GM19438 (cell line): ENCODE results near the gene FGF18.

Source experiments
- ATAC-seq: cut with Tn5 transposase; IDR thresholded peaks from one replicate; pipeline ENCODE4 v1.9.1; 2021; ENCODE audit warnings: low read depth; ENCODE audit not compliant: unreplicated experiment

FGF18 gene

GRCh38 chr5:171436804-171437285, 17.4 kb downstream of the FGF18 start:
- no peak for ATAC-seq

GRCh38 chr5:171437286-171437821, 17.9 kb downstream of the FGF18 start:
- ATAC-seq: no peak

GRCh38 chr5:171438738-171439137, 19.3 kb downstream of the FGF18 start:
- ATAC-seq: no peak

GRCh38 chr5:171441246-171441791, 21.9 kb downstream of the FGF18 start:
- no peak for ATAC-seq

GRCh38 chr5:171442287-171443042, 23.0 kb downstream of the FGF18 start:
- ATAC-seq: no peak

GRCh38 chr5:171444582-171444981, 25.1 kb downstream of the FGF18 start:
- no peak for ATAC-seq

GRCh38 chr5:171445644-171446516, 26.4 kb downstream of the FGF18 start:
- no peak for ATAC-seq

GRCh38 chr5:171447226-171447625, 27.8 kb downstream of the FGF18 start:
- ATAC-seq: no peak

GRCh38 chr5:171449426-171449825, 30.0 kb downstream of the FGF18 start:
- ATAC-seq: no peak

GRCh38 chr5:171450423-171451331, 31.2 kb downstream of the FGF18 start:
- ATAC-seq: no peak

- ATAC-seq: no peak
Measured at GRCh38 chr5:171451421-171451820, 32.0 kb downstream of the FGF18 start.

GRCh38 chr5:171453056-171453725, 33.7 kb downstream of the FGF18 start:
- ATAC-seq: no peak

- ATAC-seq: no peak
Measured at GRCh38 chr5:171453988-171454387, 34.5 kb downstream of the FGF18 start.

GRCh38 chr5:171454549-171454948, 35.1 kb downstream of the FGF18 start:
- ATAC-seq: no peak

- no peak for ATAC-seq
Measured at GRCh38 chr5:171455522-171455921, 36.1 kb downstream of the FGF18 start.

- no peak for ATAC-seq
Measured at GRCh38 chr5:171457208-171457981, 37.9 kb downstream of the FGF18 start.

- no peak for ATAC-seq
Measured at GRCh38 chr5:171459839-171460238, 40.4 kb downstream of the FGF18 start.

- ATAC-seq: no peak
Measured at GRCh38 chr5:171462136-171462927, 42.9 kb downstream of the FGF18 start.
